Nephron (organoid): ENCODE data around the gene GRIK2.

Experiments used
- H3K27ac Mint-ChIP-seq, 3 experiments: 2 replicates each; pipeline ENCODE4 v1.8.0; 2020; ENCODE audit warnings: mixed read lengths in 3 of 3, mild to moderate bottlenecking in 2 of 3, moderate library complexity in 1 of 3
- H3K27me3 Mint-ChIP-seq: 2 replicates; pipeline ENCODE4 v1.8.0; 2021; ENCODE audit warnings: low read depth, mild to moderate bottlenecking, moderate library complexity, mixed read lengths
- H3K36me3 Mint-ChIP-seq: 2 replicates; pipeline ENCODE4 v1.8.0; 2020; ENCODE audit warnings: low read depth, mixed read lengths
- H3K4me1 Mint-ChIP-seq: 2 replicates; pipeline ENCODE4 v1.8.0; 2020; ENCODE audit warnings: mixed read lengths
- H3K4me3 Mint-ChIP-seq, 3 experiments: 2 replicates each; pipeline ENCODE4 v1.8.0; 2020; ENCODE audit warnings: mild to moderate bottlenecking in 3 of 3, mixed read lengths in 3 of 3, moderate library complexity in 2 of 3
- H3K9me3 Mint-ChIP-seq: 2 replicates; pipeline ENCODE4 v1.8.0; 2020; ENCODE audit warnings: mixed read lengths
- TF ChIP-seq, protein P1 (sequence below), 3 experiments: fragments of 200-600 bp; sonication (generic); IDR thresholded peaks; one replicate each; pipeline ENCODE4 v1.5.0; 2021; ENCODE audit warnings: antibody characterized with exemption in 3 of 3; ENCODE audit not compliant: unreplicated experiment in 3 of 3

Gene GRIK2

DNA sequence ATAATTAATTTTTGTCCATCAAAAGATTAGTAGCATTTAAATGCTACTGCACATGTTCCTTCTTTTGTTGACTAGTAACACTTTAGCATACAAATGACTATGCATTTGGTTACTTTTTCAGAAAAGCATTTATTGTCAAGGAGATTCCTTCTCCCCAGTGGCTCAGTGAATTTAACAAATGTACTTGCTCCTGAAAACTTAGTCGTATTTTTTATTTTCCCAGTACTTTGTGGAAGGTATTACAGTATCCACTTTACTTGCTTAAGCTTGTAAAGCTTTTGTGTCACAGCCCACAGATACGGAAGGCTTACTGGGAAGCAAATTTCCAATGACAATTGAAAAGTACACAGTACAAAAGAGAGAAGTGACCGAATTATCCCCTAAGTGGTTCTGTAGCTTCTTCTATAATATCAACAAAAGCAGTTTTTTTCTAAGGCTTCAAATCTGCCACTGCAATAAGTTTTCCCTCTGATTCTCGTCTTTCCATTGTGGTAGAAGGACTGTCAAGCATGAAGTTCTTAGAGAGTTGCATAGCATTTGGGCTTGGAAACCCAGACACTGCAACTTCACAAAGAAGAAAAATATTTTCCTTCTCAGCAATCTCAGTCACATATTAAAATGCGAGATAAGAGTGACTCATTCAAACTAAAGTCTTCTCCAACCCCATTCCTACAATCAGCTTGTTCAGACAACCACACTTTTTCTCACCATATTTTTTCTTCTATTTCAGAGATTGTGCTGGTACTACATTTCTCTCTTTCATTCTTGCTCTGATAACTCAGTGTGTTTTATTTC, 431.2 kb downstream of the GRIK2 start:
- peaks cover 22% of the 10 kb centered on the region for H3K9me3 Mint-ChIP-seq
- peaks cover 17% of the 10 kb centered on the region for H3K36me3 Mint-ChIP-seq
- no peaks in the 10 kb centered on the region for H3K4me1 Mint-ChIP-seq
- TF ChIP-seq, protein P1, sequence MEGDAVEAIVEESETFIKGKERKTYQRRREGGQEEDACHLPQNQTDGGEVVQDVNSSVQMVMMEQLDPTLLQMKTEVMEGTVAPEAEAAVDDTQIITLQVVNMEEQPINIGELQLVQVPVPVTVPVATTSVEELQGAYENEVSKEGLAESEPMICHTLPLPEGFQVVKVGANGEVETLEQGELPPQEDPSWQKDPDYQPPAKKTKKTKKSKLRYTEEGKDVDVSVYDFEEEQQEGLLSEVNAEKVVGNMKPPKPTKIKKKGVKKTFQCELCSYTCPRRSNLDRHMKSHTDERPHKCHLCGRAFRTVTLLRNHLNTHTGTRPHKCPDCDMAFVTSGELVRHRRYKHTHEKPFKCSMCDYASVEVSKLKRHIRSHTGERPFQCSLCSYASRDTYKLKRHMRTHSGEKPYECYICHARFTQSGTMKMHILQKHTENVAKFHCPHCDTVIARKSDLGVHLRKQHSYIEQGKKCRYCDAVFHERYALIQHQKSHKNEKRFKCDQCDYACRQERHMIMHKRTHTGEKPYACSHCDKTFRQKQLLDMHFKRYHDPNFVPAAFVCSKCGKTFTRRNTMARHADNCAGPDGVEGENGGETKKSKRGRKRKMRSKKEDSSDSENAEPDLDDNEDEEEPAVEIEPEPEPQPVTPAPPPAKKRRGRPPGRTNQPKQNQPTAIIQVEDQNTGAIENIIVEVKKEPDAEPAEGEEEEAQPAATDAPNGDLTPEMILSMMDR (IDR thresholded peaks at IDR 0.05; ENCODE audit: unreplicated experiment in 3 of 3), result no peak
- no peaks in the 10 kb centered on the region for H3K27me3 Mint-ChIP-seq
- H3K27ac Mint-ChIP-seq, result no peak overlapping the region
- H3K4me3 Mint-ChIP-seq, result no peak overlapping the region

DNA sequence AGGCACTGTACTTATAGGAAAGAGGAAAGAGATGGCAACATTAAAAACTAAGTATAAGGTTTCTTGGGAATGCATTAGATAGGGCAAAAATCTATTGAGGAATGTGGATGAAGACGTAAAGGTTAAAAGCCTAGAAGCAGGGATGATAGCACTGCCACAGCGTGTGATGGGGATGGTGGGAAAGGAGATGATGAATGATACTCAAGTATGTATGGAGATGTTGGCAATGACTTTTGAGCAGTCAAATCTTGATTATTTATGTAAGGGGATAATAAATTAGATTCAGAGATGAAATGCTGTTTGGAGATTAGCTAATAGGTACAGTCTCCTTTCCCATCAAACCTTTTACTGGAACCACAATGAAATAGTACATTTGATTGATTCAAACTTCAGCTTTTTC, 432.8 kb downstream of the GRIK2 start:
- peaks cover 17% of the 10 kb centered on the region for H3K36me3 Mint-ChIP-seq
- H3K4me1 Mint-ChIP-seq, result no peaks in the 10 kb centered on the region
- no peaks in the 10 kb centered on the region for H3K27me3 Mint-ChIP-seq
- TF ChIP-seq, protein P1 (IDR thresholded peaks at IDR 0.05; ENCODE audit: unreplicated experiment in 3 of 3), result no peak
- peaks cover 26% of the 10 kb centered on the region for H3K9me3 Mint-ChIP-seq
- no peak overlapping the region for H3K4me3 Mint-ChIP-seq
- no peak overlapping the region for H3K27ac Mint-ChIP-seq

DNA sequence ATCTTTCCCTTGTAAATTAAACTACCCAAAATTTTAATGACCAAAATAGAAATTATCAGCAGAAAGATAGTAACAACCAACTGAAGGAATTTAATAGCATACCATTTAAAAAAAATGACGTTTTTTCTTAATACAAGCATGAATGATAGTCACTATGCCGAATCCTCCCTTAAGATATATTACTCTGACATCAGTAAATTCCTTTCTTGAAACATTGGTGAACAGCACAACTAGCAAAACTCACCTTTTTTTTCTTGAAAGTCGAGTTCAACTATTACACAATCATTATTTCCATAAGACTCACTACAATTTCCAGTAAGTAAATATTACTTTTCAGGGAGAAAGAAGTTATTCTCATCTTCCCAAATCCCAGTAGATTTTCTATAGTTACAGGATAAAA, 433.2 kb downstream of the GRIK2 start:
- Mint-ChIP-seq H3K4me1 (no peaks in the 10 kb centered on the region), H3K36me3 (peaks cover 17% of the 10 kb centered on the region), H3K4me3 (no peak overlapping the region), H3K9me3 (peaks cover 26% of the 10 kb centered on the region), H3K27me3 (no peaks in the 10 kb centered on the region), H3K27ac (no peak overlapping the region)
- TF ChIP-seq, protein P1 (IDR thresholded peaks at IDR 0.05; ENCODE audit: unreplicated experiment in 3 of 3), result no peak

DNA sequence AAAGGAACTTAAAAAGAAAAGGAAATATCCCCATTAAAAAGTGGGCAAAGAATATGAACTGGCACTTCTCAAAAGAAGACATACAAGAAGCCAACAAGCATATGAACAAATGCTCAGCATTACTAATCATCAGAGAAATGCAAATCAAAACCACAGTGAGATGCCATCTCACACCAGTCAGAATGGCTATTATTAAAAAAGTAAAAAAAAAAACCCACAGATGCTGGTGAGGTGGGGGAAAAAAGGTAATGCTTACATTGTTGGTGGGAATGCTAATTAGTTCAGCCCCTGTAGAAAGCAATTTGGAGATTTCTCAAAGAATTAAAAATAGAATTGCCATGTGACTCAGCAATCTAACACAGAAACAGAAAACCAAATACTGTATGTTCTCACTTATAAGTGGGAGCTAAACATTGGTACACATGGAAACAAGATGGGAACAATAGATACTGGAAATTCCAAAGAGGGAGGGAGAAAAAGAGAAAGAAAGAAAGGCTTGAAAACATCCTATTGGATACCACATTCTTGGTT, 437.1 kb downstream of the GRIK2 start:
- Mint-ChIP-seq H3K27me3 (no peaks in the 10 kb centered on the region), H3K4me1 (no peaks in the 10 kb centered on the region), H3K9me3 (peaks cover 26% of the 10 kb centered on the region), H3K36me3 (peaks cover 17% of the 10 kb centered on the region), H3K27ac (no peak overlapping the region), H3K4me3 (no peak overlapping the region)
- TF ChIP-seq, protein P1 (IDR thresholded peaks at IDR 0.05; ENCODE audit: unreplicated experiment in 3 of 3), result no peak

DNA sequence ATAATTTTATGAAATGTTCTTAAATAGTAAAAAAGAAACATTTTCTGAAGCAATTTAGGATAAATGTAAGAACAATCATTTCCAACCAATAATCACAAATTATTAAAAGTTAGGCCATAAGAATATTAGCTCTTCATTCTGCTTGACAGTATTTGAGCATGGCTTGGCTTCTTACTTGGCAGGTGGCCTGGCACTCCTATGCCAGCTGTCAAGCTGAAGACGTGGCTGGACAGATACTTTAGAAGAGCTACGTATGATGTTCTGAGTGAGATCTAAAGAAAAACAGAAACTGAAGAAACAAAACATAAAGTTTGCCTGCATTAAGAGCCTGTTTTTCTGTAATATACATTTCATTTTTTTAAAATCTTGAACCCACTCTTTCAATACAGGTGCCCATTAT, 438.9 kb downstream of the GRIK2 start:
- no peaks in the 10 kb centered on the region for H3K27me3 Mint-ChIP-seq

More for the DNA sequence above, 438.9 kb downstream of the GRIK2 start:
- Mint-ChIP-seq H3K27ac (no peak overlapping the region), H3K4me1 (no peaks in the 10 kb centered on the region), H3K4me3 (no peak overlapping the region), H3K9me3 (peaks cover 22% of the 10 kb centered on the region), H3K36me3 (peaks cover 17% of the 10 kb centered on the region)
- TF ChIP-seq, protein P1 (IDR thresholded peaks at IDR 0.05; ENCODE audit: unreplicated experiment in 3 of 3), result no peak
